WTC11 (cell line): ENCODE measurements around the gene C19orf67. TPM values are rescaled to one million over a fixed set of nuclear protein-coding genes. Genes with fewer than 3 reads are reported as not detected.
A peak's percentile ranks its signal among the peaks of the same experiment; 100 is the strongest.

ENCODE experiments used
- ATAC-seq: fragments of 200-7000 bp; cut with Tn5 transposase; 2 replicates; pipeline ENCODE4 v1.10.0; 2021; ENCODE audit warnings: mild to moderate bottlenecking, moderate library complexity
- CTCF ChIA-PET: fragments of 300-600 bp; sonication (Branson Sonifier 250); formaldehyde crosslinking; loops from one replicate; lab custom pipeline; 2021; ENCODE audit warnings: antibody characterized with exemption; lab: Charles Lee
- POLR2A ChIA-PET: fragments of 350-600 bp; sonication (Branson Sonifier 250); formaldehyde crosslinking; loops from one replicate; lab custom pipeline; 2021; ENCODE audit warnings: antibody characterized with exemption; lab: Charles Lee
- DNase-seq: peaks from one replicate; pipeline ENCODE4 v3.0.0; 2021; ENCODE audit warnings: low spot score
- H3K27ac Mint-ChIP-seq: 2 replicates; pipeline ENCODE4 v1.8.0; 2021; ENCODE audit warnings: mixed read lengths
- H3K27me3 Mint-ChIP-seq: 2 replicates; pipeline ENCODE4 v1.8.0; 2021; ENCODE audit warnings: low read depth, mild to moderate bottlenecking, moderate library complexity, mixed read lengths
- H3K36me3 Mint-ChIP-seq: 2 replicates; pipeline ENCODE4 v1.8.0; 2021; ENCODE audit warnings: mixed read lengths
- H3K4me1 Mint-ChIP-seq: 2 replicates; pipeline ENCODE4 v1.8.0; 2022; ENCODE audit warnings: mixed read lengths
- H3K4me3 Mint-ChIP-seq: 2 replicates; pipeline ENCODE4 v1.8.0; 2021; ENCODE audit warnings: mild to moderate bottlenecking, moderate library complexity, mixed read lengths
- H3K9me3 Mint-ChIP-seq: 2 replicates; pipeline ENCODE4 v1.8.0; 2021; ENCODE audit warnings: mixed read lengths
- ATF1 ChIP-seq: sonication (generic); formaldehyde crosslinking; IDR thresholded peaks from 2 replicates; pipeline ENCODE4 v1.8.1; 2023; ENCODE audit warnings: mild to moderate bottlenecking, moderate library complexity, missing genetic modification reagents
- CREM ChIP-seq: sonication (generic); formaldehyde crosslinking; IDR thresholded peaks from 2 replicates; pipeline ENCODE4 v1.8.1; 2022; ENCODE audit warnings: mild to moderate bottlenecking, missing genetic modification reagents, moderate library complexity
- CTCF ChIP-seq: fragments of 200-600 bp; IDR thresholded peaks from 2 replicates; pipeline ENCODE4 v1.8.0; 2022; ENCODE audit warnings: antibody characterized with exemption
- ESRRA ChIP-seq: sonication (generic); formaldehyde crosslinking; IDR thresholded peaks from 2 replicates; pipeline ENCODE4 v1.8.1; 2022; ENCODE audit warnings: mild to moderate bottlenecking, missing genetic modification reagents, borderline replicate concordance
- FOXJ3 ChIP-seq: sonication (generic); formaldehyde crosslinking; IDR thresholded peaks from 2 replicates; pipeline ENCODE4 v1.9.0; 2021; ENCODE audit warnings: missing genetic modification reagents, mild to moderate bottlenecking, borderline replicate concordance
- FOXK1 ChIP-seq: sonication (generic); formaldehyde crosslinking; IDR thresholded peaks from 2 replicates; pipeline ENCODE4 v1.8.0; 2022; ENCODE audit warnings: mild to moderate bottlenecking, moderate library complexity, missing genetic modification reagents
- GTF2I ChIP-seq: fragments of 250-450 bp; sonication (Bioruptor Pico); conservative IDR thresholded peaks from 2 replicates; pipeline ENCODE4 v1.4.0; 2021; ENCODE audit warnings: mild to moderate bottlenecking
- HMGA2 ChIP-seq: fragments of 250-450 bp; sonication (Bioruptor Pico); IDR thresholded peaks from 2 replicates; pipeline ENCODE4 v1.4.0; 2021; ENCODE audit warnings: mild to moderate bottlenecking, moderate library complexity
- MLX ChIP-seq: sonication (generic); formaldehyde crosslinking; IDR thresholded peaks from 2 replicates; pipeline ENCODE4 v1.8.1; 2023; ENCODE audit warnings: mild to moderate bottlenecking, missing genetic modification reagents, moderate library complexity
- MXD4 ChIP-seq: fragments of 250-450 bp; sonication (Bioruptor Pico); IDR thresholded peaks from 2 replicates; pipeline ENCODE4 v1.8.0; 2021; ENCODE audit warnings: mild to moderate bottlenecking, moderate library complexity, borderline replicate concordance
- USF2 ChIP-seq: sonication (generic); formaldehyde crosslinking; IDR thresholded peaks from 2 replicates; pipeline ENCODE4 v1.8.1; 2023; ENCODE audit warnings: mild to moderate bottlenecking, missing genetic modification reagents, moderate library complexity
- ZNF232 ChIP-seq: sonication (generic); formaldehyde crosslinking; IDR thresholded peaks from 2 replicates; pipeline ENCODE4 v1.8.0; 2022; ENCODE audit warnings: mild to moderate bottlenecking, missing genetic modification reagents
- total RNA-seq: library from RNA; stranded (reverse); gene quantifications from 3 replicates; pipeline ENCODE4 v1.2.3, GENCODE V29; 2021
- TF ChIP-seq, protein P1 (sequence below): sonication (generic); formaldehyde crosslinking; IDR thresholded peaks from 2 replicates; pipeline ENCODE4 v1.8.1; 2023; ENCODE audit warnings: mild to moderate bottlenecking, missing genetic modification reagents, borderline replicate concordance
- TF ChIP-seq, protein P2 (sequence below): sonication (generic); formaldehyde crosslinking; IDR thresholded peaks from 2 replicates; pipeline ENCODE4 v1.8.0; 2023; ENCODE audit warnings: mild to moderate bottlenecking, missing genetic modification reagents
- TF ChIP-seq, protein P3 (sequence below): sonication (generic); formaldehyde crosslinking; IDR thresholded peaks from 2 replicates; pipeline ENCODE4 v1.8.0; 2022; ENCODE audit warnings: missing genetic modification reagents
- TF ChIP-seq, protein P4 (sequence below): sonication (generic); formaldehyde crosslinking; IDR thresholded peaks from 2 replicates; pipeline ENCODE4 v1.8.0; 2022; ENCODE audit warnings: mild to moderate bottlenecking, missing genetic modification reagents
- TF ChIP-seq, protein P5 (sequence below): sonication (generic); formaldehyde crosslinking; IDR thresholded peaks from 2 replicates; pipeline ENCODE4 v1.8.1; 2023; ENCODE audit warnings: mild to moderate bottlenecking, missing genetic modification reagents

Gene C19orf67
- total RNA-seq, 1 experiment from 2014 or later = 0.35 TPM

GRCh38 chr19:14091081-14091812 is 5.7 kb upstream of the C19orf67 start (continued):
- TF ChIP-seq, protein P1, sequence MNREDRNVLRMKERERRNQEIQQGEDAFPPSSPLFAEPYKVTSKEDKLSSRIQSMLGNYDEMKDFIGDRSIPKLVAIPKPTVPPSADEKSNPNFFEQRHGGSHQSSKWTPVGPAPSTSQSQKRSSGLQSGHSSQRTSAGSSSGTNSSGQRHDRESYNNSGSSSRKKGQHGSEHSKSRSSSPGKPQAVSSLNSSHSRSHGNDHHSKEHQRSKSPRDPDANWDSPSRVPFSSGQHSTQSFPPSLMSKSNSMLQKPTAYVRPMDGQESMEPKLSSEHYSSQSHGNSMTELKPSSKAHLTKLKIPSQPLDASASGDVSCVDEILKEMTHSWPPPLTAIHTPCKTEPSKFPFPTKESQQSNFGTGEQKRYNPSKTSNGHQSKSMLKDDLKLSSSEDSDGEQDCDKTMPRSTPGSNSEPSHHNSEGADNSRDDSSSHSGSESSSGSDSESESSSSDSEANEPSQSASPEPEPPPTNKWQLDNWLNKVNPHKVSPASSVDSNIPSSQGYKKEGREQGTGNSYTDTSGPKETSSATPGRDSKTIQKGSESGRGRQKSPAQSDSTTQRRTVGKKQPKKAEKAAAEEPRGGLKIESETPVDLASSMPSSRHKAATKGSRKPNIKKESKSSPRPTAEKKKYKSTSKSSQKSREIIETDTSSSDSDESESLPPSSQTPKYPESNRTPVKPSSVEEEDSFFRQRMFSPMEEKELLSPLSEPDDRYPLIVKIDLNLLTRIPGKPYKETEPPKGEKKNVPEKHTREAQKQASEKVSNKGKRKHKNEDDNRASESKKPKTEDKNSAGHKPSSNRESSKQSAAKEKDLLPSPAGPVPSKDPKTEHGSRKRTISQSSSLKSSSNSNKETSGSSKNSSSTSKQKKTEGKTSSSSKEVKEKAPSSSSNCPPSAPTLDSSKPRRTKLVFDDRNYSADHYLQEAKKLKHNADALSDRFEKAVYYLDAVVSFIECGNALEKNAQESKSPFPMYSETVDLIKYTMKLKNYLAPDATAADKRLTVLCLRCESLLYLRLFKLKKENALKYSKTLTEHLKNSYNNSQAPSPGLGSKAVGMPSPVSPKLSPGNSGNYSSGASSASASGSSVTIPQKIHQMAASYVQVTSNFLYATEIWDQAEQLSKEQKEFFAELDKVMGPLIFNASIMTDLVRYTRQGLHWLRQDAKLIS (CRISPR knock-in tag) = no peak
- no peak for TF ChIP-seq MXD4 (CRISPR knock-in tag)
- TF ChIP-seq GTF2I = no peak
- no peak for TF ChIP-seq MLX (CRISPR knock-in tag)
- TF ChIP-seq ATF1 (CRISPR knock-in tag) = no peak
- no peak for TF ChIP-seq HMGA2
- no peak for TF ChIP-seq CREM (CRISPR knock-in tag)
- no peak for TF ChIP-seq FOXJ3 (CRISPR knock-in tag)

DNA sequence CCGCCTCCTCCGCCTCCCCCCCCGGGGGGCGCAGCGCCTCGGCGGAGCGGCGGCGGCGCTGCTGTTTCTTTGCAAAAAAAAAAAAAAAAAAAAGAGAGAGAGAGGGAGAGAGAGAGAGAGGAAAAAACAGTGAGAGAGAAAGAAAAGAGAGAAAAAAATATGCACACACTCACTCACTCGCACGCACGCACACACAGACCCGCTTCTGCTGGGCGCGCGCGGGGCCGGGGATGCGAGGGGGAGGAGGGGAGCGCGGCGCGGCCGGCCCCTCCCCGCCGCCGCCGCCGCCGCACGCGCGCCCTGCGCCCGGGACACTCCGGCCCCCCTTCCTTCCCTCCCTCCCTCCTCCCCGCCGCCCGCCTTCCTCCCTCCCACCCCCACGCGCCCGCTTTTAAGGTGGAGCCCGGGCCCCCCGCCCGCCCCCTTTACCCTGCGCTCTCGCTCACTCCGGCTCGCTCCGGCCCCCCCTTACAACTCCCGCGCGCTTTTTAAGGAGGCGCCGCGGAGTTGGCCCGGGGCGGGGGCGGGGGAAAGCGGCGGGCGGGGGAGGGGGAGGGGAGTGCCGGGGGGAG is 5.0 kb upstream of the C19orf67 start, which contains the start of gene SAMD1:
SAMD1 (minus strand) TSS at position 243 of the 572 bp plus-strand sequence.
- POLR2A ChIA-PET = interaction anchor here (0.6 kb wide), 1 partner anchor 12 kb away, joined by 3 read pairs; no protein-coding TSS in a partner anchor
- H3K36me3 Mint-ChIP-seq = peaks cover 30% of the 10 kb centered on the region
- peak within 1 kb of the TSS; percentile 94; the same call in 1 of the 2 replicates for H3K27ac Mint-ChIP-seq
- peak within 1 kb of the TSS; percentile 95 for H3K4me3 Mint-ChIP-seq
- DNase-seq = peak; percentile 81
- H3K9me3 Mint-ChIP-seq = peaks cover 13% of the 10 kb centered on the region
- peak; percentile 24 for ATAC-seq
- peaks cover 13% of the 10 kb centered on the region for H3K4me1 Mint-ChIP-seq
- H3K27me3 Mint-ChIP-seq = peaks cover 30% of the 10 kb centered on the region
- CTCF ChIA-PET = interaction anchor here (1.0 to 1.7 kb wide), 9 partner anchors 13 to 325 kb away, joined by 3 to 12 read pairs (median 4); partner anchors contain the start of genes ASF1B and MISP3
- TF ChIP-seq, protein P2, sequence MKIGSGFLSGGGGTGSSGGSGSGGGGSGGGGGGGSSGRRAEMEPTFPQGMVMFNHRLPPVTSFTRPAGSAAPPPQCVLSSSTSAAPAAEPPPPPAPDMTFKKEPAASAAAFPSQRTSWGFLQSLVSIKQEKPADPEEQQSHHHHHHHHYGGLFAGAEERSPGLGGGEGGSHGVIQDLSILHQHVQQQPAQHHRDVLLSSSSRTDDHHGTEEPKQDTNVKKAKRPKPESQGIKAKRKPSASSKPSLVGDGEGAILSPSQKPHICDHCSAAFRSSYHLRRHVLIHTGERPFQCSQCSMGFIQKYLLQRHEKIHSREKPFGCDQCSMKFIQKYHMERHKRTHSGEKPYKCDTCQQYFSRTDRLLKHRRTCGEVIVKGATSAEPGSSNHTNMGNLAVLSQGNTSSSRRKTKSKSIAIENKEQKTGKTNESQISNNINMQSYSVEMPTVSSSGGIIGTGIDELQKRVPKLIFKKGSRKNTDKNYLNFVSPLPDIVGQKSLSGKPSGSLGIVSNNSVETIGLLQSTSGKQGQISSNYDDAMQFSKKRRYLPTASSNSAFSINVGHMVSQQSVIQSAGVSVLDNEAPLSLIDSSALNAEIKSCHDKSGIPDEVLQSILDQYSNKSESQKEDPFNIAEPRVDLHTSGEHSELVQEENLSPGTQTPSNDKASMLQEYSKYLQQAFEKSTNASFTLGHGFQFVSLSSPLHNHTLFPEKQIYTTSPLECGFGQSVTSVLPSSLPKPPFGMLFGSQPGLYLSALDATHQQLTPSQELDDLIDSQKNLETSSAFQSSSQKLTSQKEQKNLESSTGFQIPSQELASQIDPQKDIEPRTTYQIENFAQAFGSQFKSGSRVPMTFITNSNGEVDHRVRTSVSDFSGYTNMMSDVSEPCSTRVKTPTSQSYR = no peak
- TF ChIP-seq CREM (CRISPR knock-in tag) (no peak), CTCF (no peak), ESRRA (CRISPR knock-in tag) (no peak), FOXK1 (CRISPR knock-in tag) (no peak), USF2 (CRISPR knock-in tag) (no peak), ZNF232 (CRISPR knock-in tag) (no peak)
- TF ChIP-seq, protein P3, sequence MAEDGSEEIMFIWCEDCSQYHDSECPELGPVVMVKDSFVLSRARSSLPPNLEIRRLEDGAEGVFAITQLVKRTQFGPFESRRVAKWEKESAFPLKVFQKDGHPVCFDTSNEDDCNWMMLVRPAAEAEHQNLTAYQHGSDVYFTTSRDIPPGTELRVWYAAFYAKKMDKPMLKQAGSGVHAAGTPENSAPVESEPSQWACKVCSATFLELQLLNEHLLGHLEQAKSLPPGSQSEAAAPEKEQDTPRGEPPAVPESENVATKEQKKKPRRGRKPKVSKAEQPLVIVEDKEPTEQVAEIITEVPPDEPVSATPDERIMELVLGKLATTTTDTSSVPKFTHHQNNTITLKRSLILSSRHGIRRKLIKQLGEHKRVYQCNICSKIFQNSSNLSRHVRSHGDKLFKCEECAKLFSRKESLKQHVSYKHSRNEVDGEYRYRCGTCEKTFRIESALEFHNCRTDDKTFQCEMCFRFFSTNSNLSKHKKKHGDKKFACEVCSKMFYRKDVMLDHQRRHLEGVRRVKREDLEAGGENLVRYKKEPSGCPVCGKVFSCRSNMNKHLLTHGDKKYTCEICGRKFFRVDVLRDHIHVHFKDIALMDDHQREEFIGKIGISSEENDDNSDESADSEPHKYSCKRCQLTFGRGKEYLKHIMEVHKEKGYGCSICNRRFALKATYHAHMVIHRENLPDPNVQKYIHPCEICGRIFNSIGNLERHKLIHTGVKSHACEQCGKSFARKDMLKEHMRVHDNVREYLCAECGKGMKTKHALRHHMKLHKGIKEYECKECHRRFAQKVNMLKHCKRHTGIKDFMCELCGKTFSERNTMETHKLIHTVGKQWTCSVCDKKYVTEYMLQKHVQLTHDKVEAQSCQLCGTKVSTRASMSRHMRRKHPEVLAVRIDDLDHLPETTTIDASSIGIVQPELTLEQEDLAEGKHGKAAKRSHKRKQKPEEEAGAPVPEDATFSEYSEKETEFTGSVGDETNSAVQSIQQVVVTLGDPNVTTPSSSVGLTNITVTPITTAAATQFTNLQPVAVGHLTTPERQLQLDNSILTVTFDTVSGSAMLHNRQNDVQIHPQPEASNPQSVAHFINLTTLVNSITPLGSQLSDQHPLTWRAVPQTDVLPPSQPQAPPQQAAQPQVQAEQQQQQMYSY (CRISPR knock-in tag) = no peak
- TF ChIP-seq, protein P4, sequence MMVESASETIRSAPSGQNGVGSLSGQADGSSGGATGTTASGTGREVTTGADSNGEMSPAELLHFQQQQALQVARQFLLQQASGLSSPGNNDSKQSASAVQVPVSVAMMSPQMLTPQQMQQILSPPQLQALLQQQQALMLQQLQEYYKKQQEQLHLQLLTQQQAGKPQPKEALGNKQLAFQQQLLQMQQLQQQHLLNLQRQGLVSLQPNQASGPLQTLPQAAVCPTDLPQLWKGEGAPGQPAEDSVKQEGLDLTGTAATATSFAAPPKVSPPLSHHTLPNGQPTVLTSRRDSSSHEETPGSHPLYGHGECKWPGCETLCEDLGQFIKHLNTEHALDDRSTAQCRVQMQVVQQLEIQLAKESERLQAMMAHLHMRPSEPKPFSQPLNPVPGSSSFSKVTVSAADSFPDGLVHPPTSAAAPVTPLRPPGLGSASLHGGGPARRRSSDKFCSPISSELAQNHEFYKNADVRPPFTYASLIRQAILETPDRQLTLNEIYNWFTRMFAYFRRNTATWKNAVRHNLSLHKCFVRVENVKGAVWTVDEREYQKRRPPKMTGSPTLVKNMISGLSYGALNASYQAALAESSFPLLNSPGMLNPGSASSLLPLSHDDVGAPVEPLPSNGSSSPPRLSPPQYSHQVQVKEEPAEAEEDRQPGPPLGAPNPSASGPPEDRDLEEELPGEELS (CRISPR knock-in tag) = no peak
- TF ChIP-seq, protein P5, sequence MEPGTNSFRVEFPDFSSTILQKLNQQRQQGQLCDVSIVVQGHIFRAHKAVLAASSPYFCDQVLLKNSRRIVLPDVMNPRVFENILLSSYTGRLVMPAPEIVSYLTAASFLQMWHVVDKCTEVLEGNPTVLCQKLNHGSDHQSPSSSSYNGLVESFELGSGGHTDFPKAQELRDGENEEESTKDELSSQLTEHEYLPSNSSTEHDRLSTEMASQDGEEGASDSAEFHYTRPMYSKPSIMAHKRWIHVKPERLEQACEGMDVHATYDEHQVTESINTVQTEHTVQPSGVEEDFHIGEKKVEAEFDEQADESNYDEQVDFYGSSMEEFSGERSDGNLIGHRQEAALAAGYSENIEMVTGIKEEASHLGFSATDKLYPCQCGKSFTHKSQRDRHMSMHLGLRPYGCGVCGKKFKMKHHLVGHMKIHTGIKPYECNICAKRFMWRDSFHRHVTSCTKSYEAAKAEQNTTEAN (CRISPR knock-in tag) = no peak
